Measurements from ENCODE around the gene NOVA2. TPM values are rescaled to one million over a fixed set of nuclear protein-coding genes. Genes with fewer than 3 reads are reported as not detected.
A peak's percentile ranks its signal among the peaks of the same experiment; 100 is the strongest.

Gene NOVA2
- total RNA-seq, 1 experiment from 2014 or later, result 11.3 TPM

GRCh38 chr19:45955905-45956608 is 17.6 kb downstream of the NOVA2 start:
- TF ChIP-seq ETV6 (CRISPR knock-in tag; IDR thresholded peaks at IDR 0.05) (no peak), FOXP4 (CRISPR knock-in tag; IDR thresholded peaks at IDR 0.05) (no peak), KAT7 (CRISPR knock-in tag; IDR thresholded peaks at IDR 0.05; ENCODE audit: borderline replicate concordance) (no peak), ARID4B (CRISPR knock-in tag; IDR thresholded peaks at IDR 0.05; ENCODE audit: borderline replicate concordance) (no peak), E2F4 (CRISPR knock-in tag; IDR thresholded peaks at IDR 0.05; ENCODE audit: borderline replicate concordance, low read depth) (no peak)
- CTCF ChIA-PET, result interaction anchor here (0.7 kb wide), 1 partner anchor 53 kb away, joined by 3 read pairs; no protein-coding TSS in a partner anchor
- H3K27me3 Mint-ChIP-seq (ENCODE audit: low read depth), result peaks cover 74% of the 10 kb centered on the region
- H3K36me3 Mint-ChIP-seq, result peaks cover 4% of the 10 kb centered on the region; the same call in 1 of the 2 replicates
- H3K4me3 Mint-ChIP-seq, result no peak overlapping the region
- no peak overlapping the region for H3K27ac Mint-ChIP-seq
- no peak for DNase-seq (ENCODE audit: low spot score)
- ATAC-seq, result no peak
- peaks cover 17% of the 10 kb centered on the region for H3K4me1 Mint-ChIP-seq
- H3K9me3 Mint-ChIP-seq, result peaks cover 8% of the 10 kb centered on the region
- POLR2A ChIA-PET, result no interaction called here

- CTCF ChIA-PET, result interaction anchor here (0.7 kb wide), 1 partner anchor 32 kb away, joined by 4 read pairs; no protein-coding TSS in a partner anchor
- H3K4me3 Mint-ChIP-seq, result no peak overlapping the region
- no peak overlapping the region for H3K27ac Mint-ChIP-seq
- no peak for ATAC-seq
- H3K4me1 Mint-ChIP-seq, result peaks cover 6% of the 10 kb centered on the region; the same call in 1 of the 2 replicates
- peaks cover 8% of the 10 kb centered on the region for H3K9me3 Mint-ChIP-seq
- peaks cover 73% of the 10 kb centered on the region for H3K27me3 Mint-ChIP-seq (ENCODE audit: low read depth)
- peaks cover 4% of the 10 kb centered on the region; the same call in 1 of the 2 replicates for H3K36me3 Mint-ChIP-seq
- POLR2A ChIA-PET, result no interaction called here
- DNase-seq (ENCODE audit: low spot score), result peak; percentile 26
- TF ChIP-seq FOXP4 (CRISPR knock-in tag; IDR thresholded peaks at IDR 0.05) (no peak), NFATC4 (CRISPR knock-in tag; IDR thresholded peaks at IDR 0.05) (no peak), ZNF396 (CRISPR knock-in tag; IDR thresholded peaks at IDR 0.05; ENCODE audit: borderline replicate concordance) (no peak), ZNF281 (CRISPR knock-in tag; IDR thresholded peaks at IDR 0.05) (no peak), ATF2 (CRISPR knock-in tag; IDR thresholded peaks at IDR 0.05; ENCODE audit: borderline replicate concordance, low read depth) (no peak), TEAD4 (CRISPR knock-in tag; IDR thresholded peaks at IDR 0.05) (no peak), ERG (CRISPR knock-in tag; IDR thresholded peaks at IDR 0.05) (no peak), E2F5 (CRISPR knock-in tag; IDR thresholded peaks at IDR 0.05) (no peak), ZBTB43 (CRISPR knock-in tag; IDR thresholded peaks at IDR 0.05) (no peak), GABPB1 (CRISPR knock-in tag; IDR thresholded peaks at IDR 0.05) (no peak), SOX15 (CRISPR knock-in tag; IDR thresholded peaks at IDR 0.05) (no peak)
Observed at GRCh38 chr19:45954156-45954555, 19.5 kb downstream of the NOVA2 start.
